Smooth muscle cell (in vitro differentiated cells): ENCODE results near the gene ARHGAP26. TPM values are rescaled to one million over a fixed set of nuclear protein-coding genes. Genes with fewer than 3 reads are reported as not detected.

Experiments used
- DNase-seq: peaks from one replicate; lab custom pipeline; 2025; ENCODE audit not compliant: unreplicated experiment; lab: John Stamatoyannopoulos, UW
- H2AFZ ChIP-seq: fragments of 200-600 bp; sonication (generic); 2 replicates; pipeline ENCODE4 v1.6.0; 2016; ENCODE audit warnings: antibody characterized with exemption, low read depth, mild to moderate bottlenecking
- H3F3A ChIP-seq: fragments of 200-600 bp; sonication (generic); 2 replicates; pipeline ENCODE4 v1.6.0; 2017; ENCODE audit warnings: antibody characterized with exemption, low read depth
- H3K27ac ChIP-seq: fragments of 200-600 bp; sonication (generic); 2 replicates; pipeline ENCODE4 v1.5.1; 2016; ENCODE audit warnings: low read depth, mild to moderate bottlenecking
- H3K27me3 ChIP-seq: fragments of 200-600 bp; sonication (generic); 2 replicates; pipeline ENCODE4 v1.6.1; 2016; ENCODE audit warnings: low read depth, mild to moderate bottlenecking
- H3K36me3 ChIP-seq: fragments of 200-600 bp; sonication (generic); 2 replicates; pipeline ENCODE4 v1.5.1; 2016; ENCODE audit warnings: low read depth
- H3K4me1 ChIP-seq: fragments of 200-600 bp; sonication (generic); 2 replicates; pipeline ENCODE4 v1.5.1; 2016; ENCODE audit warnings: low read depth
- H3K4me2 ChIP-seq: fragments of 200-600 bp; sonication (generic); 2 replicates; pipeline ENCODE4 v1.6.0; 2016; ENCODE audit warnings: mild to moderate bottlenecking
- H3K4me3 ChIP-seq: fragments of 200-600 bp; sonication (generic); 2 replicates; pipeline ENCODE4 v1.5.1; 2016; ENCODE audit warnings: mild to moderate bottlenecking
- H3K79me2 ChIP-seq: fragments of 200-600 bp; sonication (generic); 2 replicates; pipeline ENCODE4 v1.6.0; 2016; ENCODE audit warnings: low read depth, mild to moderate bottlenecking
- H3K9ac ChIP-seq: fragments of 200-600 bp; sonication (generic); 2 replicates; pipeline ENCODE4 v1.6.0; 2016; ENCODE audit warnings: low read depth
- H3K9me3 ChIP-seq: fragments of 200-600 bp; sonication (generic); replicated peaks from 2 replicates; pipeline ENCODE4 v1.5.1; 2016; ENCODE audit warnings: low read depth
- H4K20me1 ChIP-seq: fragments of 200-600 bp; sonication (generic); 2 replicates; pipeline ENCODE4 v1.6.0; 2016; ENCODE audit warnings: low read depth
- WGBS: methylation state at CpG from one replicate; pipeline ENCODE4 v1.1.7; 2016; ENCODE audit warnings: low lambda C conversion rate; 5-methylcytosine and 5-hydroxymethylcytosine counted together
- polyA plus RNA-seq: library from polyadenylated mRNA; unstranded; fragments of >200 nt; fragmentation: Nextera tagmentation; extraction: Ambion mirVana; gene quantifications from 2 replicates; pipeline ENCODE4 v1.2.1, GENCODE V29; 2016
- total RNA-seq: library from RNA; depleted of rRNA; stranded (reverse); fragments of >200 nt; gene quantifications from 2 replicates; pipeline ENCODE4 v1.2.3, GENCODE V29; 2014
- TF ChIP-seq, protein P1 (sequence below): fragments of 200-600 bp; sonication (generic); IDR thresholded peaks from 2 replicates; pipeline ENCODE4 v1.5.1; 2017; ENCODE audit warnings: borderline replicate concordance, mild to moderate bottlenecking, antibody characterized with exemption; ENCODE audit not compliant: insufficient read depth, poor library complexity, severe bottlenecking

Gene ARHGAP26, protein sequence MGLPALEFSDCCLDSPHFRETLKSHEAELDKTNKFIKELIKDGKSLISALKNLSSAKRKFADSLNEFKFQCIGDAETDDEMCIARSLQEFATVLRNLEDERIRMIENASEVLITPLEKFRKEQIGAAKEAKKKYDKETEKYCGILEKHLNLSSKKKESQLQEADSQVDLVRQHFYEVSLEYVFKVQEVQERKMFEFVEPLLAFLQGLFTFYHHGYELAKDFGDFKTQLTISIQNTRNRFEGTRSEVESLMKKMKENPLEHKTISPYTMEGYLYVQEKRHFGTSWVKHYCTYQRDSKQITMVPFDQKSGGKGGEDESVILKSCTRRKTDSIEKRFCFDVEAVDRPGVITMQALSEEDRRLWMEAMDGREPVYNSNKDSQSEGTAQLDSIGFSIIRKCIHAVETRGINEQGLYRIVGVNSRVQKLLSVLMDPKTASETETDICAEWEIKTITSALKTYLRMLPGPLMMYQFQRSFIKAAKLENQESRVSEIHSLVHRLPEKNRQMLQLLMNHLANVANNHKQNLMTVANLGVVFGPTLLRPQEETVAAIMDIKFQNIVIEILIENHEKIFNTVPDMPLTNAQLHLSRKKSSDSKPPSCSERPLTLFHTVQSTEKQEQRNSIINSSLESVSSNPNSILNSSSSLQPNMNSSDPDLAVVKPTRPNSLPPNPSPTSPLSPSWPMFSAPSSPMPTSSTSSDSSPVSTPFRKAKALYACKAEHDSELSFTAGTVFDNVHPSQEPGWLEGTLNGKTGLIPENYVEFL
- total RNA-seq: 5.1 and 6.4 TPM in 2 replicates
- polyA plus RNA-seq: 2.1 and 2.2 TPM in 2 replicates

DNA sequence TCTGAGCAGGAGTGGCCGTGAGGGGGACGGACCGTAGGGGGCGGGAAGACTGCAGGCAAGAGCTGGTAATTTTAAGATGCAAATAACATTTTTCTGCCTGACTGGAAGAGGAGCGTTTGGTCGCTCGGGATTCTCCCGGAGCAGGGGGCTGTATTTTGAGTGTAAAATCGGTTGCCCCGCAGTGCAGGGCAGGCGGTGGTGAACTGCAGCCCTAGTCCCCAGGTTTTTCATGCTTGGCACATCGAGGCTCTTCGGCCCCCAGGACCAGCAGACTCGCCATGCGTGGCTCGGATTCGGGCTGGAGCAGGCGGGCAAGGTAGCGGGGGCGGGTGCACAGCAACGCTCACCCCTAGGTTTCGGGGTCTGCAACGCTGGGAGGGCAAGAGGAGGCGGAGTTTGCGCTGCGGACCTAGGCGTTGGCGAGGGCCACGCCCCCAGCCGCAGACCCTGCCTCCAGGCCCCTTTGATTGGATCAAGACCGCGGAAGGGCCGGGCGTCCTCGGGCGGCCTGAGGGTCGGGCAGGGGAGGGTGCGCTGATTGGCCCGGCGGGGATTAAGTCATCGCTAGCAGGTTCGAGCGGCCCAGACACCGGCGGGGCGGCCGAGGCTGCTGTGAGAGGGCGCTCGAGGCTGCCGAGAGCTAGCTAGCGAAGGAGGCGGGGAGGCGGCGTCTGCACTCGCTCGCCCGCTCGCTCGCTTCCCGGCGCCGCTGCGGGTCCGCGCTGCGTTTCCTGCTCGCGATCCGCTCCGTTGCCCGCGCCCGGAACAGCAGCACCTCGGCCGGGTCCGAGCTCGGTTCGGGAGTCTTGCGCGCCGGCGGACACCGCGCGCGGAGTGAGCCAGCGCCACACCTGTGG lies at the start of gene ARHGAP26:
TSS of gene ARHGAP26 (plus strand) at position 585 of the 857 bp plus-strand sequence. CDS start 385 bp downstream, outside the sequence.
- no peak within 1 kb of the TSS for H3K27ac ChIP-seq
- no peaks in the 10 kb centered on the region for H3F3A ChIP-seq

DNA sequence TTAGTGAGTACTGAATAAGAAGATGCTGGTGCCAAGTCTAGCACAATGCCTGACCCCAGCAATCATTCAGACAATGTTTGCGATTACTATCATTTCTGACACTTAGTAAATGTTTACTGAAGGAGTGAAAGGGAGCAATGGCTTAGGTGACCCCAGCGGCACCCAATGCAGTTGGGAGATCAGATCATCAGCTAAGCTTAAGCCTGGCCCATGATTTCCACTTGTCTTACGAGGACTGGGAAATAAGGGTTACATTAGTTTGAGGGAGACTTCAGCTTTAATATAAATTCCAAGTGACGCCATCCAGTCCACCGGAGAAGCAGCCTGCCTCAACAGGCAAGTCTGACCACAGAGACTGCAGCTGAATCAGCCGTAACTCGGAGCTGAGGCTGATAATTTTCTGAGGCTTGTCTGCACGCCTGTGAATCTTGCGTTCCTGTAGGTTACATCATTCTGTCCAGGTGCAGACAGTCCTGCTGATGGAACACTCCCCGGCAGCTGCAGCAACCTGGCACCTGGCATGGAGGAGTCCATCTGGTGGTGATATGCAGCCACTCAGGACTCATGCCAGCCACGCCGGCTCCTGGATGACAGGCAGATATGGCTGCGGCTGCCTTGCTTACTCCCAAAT lies 49.4 kb upstream of the ARHGAP26 start:
- no peaks in the 10 kb centered on the region for H3K27me3 ChIP-seq
- H3K9ac ChIP-seq: no peak overlapping the region
- DNase-seq: no peak
- 56% methylated on average over 13 of the region's 13 CpGs for WGBS
- H2AFZ ChIP-seq: no peak overlapping the region
- H3K4me3 ChIP-seq: no peak overlapping the region
- H3K9me3 ChIP-seq: no peaks in the 10 kb centered on the region
- no peaks in the 10 kb centered on the region for H4K20me1 ChIP-seq
- H3K36me3 ChIP-seq: no peaks in the 10 kb centered on the region
- TF ChIP-seq, protein P1, sequence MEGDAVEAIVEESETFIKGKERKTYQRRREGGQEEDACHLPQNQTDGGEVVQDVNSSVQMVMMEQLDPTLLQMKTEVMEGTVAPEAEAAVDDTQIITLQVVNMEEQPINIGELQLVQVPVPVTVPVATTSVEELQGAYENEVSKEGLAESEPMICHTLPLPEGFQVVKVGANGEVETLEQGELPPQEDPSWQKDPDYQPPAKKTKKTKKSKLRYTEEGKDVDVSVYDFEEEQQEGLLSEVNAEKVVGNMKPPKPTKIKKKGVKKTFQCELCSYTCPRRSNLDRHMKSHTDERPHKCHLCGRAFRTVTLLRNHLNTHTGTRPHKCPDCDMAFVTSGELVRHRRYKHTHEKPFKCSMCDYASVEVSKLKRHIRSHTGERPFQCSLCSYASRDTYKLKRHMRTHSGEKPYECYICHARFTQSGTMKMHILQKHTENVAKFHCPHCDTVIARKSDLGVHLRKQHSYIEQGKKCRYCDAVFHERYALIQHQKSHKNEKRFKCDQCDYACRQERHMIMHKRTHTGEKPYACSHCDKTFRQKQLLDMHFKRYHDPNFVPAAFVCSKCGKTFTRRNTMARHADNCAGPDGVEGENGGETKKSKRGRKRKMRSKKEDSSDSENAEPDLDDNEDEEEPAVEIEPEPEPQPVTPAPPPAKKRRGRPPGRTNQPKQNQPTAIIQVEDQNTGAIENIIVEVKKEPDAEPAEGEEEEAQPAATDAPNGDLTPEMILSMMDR: no peak
- peak overlapping the region; percentile 58 for H3K27ac ChIP-seq
- no peaks in the 10 kb centered on the region for H3K4me1 ChIP-seq
- H3K4me2 ChIP-seq: peak overlapping the region; percentile 23
- H3K79me2 ChIP-seq: no peaks in the 10 kb centered on the region
- H3F3A ChIP-seq: no peaks in the 10 kb centered on the region

More for the DNA sequence above, at the start of gene ARHGAP26:
- no peak within 1 kb of the TSS for H3K9ac ChIP-seq
- H3K9me3 ChIP-seq: no peaks in the 10 kb centered on the region
- peaks cover 3% of the 10 kb centered on the region for H3K4me1 ChIP-seq
- H3K79me2 ChIP-seq: no peaks in the 10 kb centered on the region
- WGBS: 1% methylated on average over 56 of the region's 87 CpGs
- TF ChIP-seq, protein P1: no peak
- DNase-seq: peak; percentile 82
- peaks cover 28% of the 10 kb centered on the region for H3K27me3 ChIP-seq
- H4K20me1 ChIP-seq: no peaks in the 10 kb centered on the region
- H2AFZ ChIP-seq: peak within 1 kb of the TSS; percentile 97
- H3K4me2 ChIP-seq: peak within 1 kb of the TSS; percentile 94
- H3K4me3 ChIP-seq: peak within 1 kb of the TSS; percentile 83
- no peaks in the 10 kb centered on the region for H3K36me3 ChIP-seq

DNA sequence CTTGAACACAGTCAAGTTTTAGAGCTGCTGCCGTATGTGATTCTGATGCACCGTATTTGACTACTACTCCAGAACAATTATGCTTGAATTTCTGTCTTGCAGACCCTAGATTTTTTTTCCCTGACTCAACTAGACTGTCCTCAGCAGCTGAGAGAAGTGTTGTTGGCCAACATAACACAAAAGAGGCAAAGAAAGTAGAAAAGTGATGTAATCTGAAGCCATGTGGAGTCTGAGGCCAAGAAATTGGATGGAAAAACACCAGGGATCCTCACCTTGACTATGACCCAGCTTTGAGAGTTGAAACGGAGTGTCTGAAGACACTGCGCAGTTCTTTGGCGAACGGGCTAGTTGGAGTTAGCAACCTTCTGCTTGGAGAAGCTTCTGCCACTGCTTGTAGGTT lies 48.0 kb upstream of the ARHGAP26 start:
- H3K4me3 ChIP-seq: no peak overlapping the region
- H4K20me1 ChIP-seq: no peaks in the 10 kb centered on the region
- H3K9me3 ChIP-seq: no peaks in the 10 kb centered on the region
- no peak overlapping the region for H2AFZ ChIP-seq
- no peak overlapping the region for H3K9ac ChIP-seq
- H3K27ac ChIP-seq: no peak overlapping the region
- H3K79me2 ChIP-seq: no peaks in the 10 kb centered on the region
- DNase-seq: no peak
- no peaks in the 10 kb centered on the region for H3K27me3 ChIP-seq
- H3K4me2 ChIP-seq: no peak overlapping the region
- 97% methylated on average over 6 of the region's 6 CpGs for WGBS
- TF ChIP-seq, protein P1: no peak
- H3F3A ChIP-seq: no peaks in the 10 kb centered on the region
- no peaks in the 10 kb centered on the region for H3K36me3 ChIP-seq
- H3K4me1 ChIP-seq: peaks cover 3% of the 10 kb centered on the region
